ENCODE data around the gene ST6GALNAC4. TPM values are rescaled to one million over a fixed set of nuclear protein-coding genes. Genes with fewer than 3 reads are reported as not detected.

Gene ST6GALNAC4
- total RNA-seq, 1 experiment from 2014 or later, result 31.9 TPM

- in situ Hi-C loops (cut with HindIII; ENCODE audit: low sequenced_read_pairs), result no loop called here
- no peak for DNase-seq (ENCODE audit: low spot score)
These were observed 4.0 kb upstream of the ST6GALNAC4 start for GRCh38 chr9:127920794-127921193.

GRCh38 chr9:127919253-127919815 is 2.5 kb upstream of the ST6GALNAC4 start:
- in situ Hi-C loops (cut with HindIII; ENCODE audit: low sequenced_read_pairs), result no loop called here
- no peak for DNase-seq (ENCODE audit: low spot score)

- in situ Hi-C loops (cut with HindIII; ENCODE audit: low sequenced_read_pairs), result no loop called here
- no peak for DNase-seq (ENCODE audit: low spot score)
These were observed 1.6 kb upstream of the ST6GALNAC4 start for GRCh38 chr9:127918183-127919107.

DNA sequence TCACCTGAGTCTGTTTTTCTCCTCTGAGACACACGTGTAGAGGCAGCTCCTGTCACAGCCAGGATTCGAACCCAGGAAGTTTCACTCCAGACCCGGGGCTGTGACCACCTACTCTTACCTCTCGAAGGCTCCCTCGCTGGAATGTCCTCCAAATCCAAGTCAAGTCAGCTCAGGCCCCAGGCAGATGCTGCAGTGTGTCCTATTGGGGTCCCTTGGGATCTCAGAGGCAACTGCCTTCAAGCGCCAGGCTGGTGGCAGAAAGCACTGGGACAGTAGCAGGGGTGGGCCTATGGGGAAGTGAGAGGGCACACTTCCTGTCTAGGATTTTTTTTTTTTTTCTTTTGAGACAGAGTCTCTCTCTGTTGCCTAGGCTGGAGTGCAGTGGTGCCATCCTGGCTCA is 762 bp upstream of the ST6GALNAC4 start:
- in situ Hi-C loops (cut with HindIII; ENCODE audit: low sequenced_read_pairs), result no loop called here
- no peak for DNase-seq (ENCODE audit: low spot score)

DNA sequence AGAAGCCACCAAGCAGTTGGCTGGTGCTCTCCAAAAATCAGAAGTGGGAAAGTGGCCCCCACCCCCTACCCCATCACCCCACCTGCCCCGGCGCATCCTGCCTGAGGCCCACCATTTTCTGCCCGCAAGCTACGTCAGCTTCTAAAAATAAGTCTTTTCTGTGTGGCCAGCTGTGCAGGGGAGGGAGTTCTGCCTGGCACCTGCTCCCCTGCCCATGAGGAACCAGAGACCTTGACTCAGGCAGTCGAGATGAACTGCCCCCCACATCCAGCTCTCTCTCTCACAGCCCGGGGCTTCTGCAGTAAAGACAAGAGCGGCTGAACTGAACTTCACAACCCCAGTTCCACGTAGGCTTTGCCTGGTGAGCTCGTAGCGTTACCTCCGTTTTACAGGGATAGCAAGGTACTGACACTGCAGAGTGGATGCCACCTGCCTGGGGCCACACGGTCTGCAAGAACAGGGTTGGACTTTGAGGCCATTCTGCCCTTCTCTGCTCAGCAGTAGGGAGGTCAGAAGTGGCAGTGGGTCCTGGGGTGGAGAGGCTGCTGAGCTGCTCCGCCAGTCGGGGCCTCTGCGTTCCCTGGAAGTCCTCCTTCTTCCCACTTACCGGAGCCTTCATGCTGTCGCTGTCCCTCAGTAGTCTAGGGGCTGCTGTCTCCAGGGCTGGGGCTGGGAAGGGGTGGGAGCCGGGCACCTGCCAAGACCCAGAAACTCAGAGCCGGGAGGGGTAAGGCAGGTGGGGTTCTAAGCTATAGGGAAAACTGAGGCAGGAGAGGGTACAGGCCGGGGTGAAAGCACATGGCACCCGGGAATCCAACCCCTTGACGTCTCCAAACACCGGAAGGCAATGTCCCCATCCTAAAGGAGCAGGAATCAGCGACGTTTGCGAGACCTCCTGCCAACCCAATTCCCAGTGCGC is 781 bp downstream of the ST6GALNAC4 start:
- in situ Hi-C loops (cut with HindIII; ENCODE audit: low sequenced_read_pairs), result no loop called here
- peak; percentile 48 for DNase-seq (ENCODE audit: low spot score)

GRCh38 chr9:127915325-127915752 is 1.5 kb downstream of the ST6GALNAC4 start:
- in situ Hi-C loops (cut with HindIII; ENCODE audit: low sequenced_read_pairs), result no loop called here
- no peak for DNase-seq (ENCODE audit: low spot score)

DNA sequence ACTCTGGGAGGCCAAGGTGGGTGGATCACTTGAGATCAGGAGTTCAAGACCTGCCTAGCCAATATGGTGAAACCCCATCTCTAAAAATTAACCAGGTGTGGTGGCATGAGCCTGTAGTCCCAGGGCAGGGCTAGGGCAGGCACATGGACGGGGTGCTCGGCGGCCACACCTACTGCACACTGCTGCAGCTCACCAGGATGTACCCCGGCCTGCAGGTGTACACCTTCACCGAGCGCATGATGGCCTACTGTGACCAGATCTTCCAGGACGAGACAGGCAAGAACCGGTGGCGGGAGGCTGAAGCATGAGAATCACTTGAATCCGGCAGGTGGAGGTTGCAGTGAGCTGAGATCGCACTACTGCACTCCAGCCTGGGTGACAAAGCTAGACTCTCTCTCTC is 3.2 kb downstream of the ST6GALNAC4 start:
- in situ Hi-C loops (cut with HindIII; ENCODE audit: low sequenced_read_pairs), result no loop called here
- DNase-seq (ENCODE audit: low spot score), result no peak

DNA sequence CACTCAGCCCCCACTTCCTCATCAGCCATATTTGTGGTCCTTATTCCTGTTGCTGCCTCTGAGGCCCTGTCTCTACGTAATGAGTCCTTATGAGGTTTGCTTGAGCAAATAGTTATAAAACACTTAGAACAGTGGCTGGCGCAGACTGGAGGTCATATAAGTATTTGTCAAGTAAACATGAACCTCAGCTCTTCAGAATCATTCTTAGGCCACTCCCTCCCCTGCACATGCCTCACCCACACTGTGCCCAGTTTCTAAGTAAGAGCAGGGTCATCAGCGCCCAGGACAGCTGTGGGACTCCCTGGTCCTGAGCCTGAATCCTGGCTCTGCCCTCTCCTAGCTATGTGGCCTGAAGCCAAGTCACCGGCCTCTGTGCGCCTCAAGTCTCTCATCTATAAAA is 4.0 kb downstream of the ST6GALNAC4 start:
- DNase-seq (ENCODE audit: low spot score), result no peak
- in situ Hi-C loops (cut with HindIII; ENCODE audit: low sequenced_read_pairs), result no loop called here

DNA sequence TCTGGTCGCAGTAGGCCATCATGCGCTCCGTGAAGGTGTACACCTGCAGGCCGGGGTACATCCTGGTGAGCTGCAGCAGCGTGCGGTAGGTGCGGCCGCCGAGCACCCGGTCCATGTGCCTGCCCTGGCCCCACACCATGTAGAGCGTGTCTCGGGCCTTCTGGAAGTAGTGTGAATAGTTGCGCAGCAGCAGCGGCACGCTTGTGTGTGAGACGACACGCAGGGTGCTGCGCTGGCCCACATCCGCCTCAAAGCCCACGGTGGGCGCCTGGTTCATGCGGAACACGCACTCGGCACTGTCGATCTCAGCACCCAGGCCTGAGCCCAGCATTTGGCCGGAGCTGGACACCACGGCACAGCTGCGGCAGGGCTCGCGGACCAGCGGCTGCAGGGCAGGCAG is 4.5 kb downstream of the ST6GALNAC4 start:
- in situ Hi-C loops (cut with HindIII; ENCODE audit: low sequenced_read_pairs), result no loop called here
- DNase-seq (ENCODE audit: low spot score), result no peak

DNA sequence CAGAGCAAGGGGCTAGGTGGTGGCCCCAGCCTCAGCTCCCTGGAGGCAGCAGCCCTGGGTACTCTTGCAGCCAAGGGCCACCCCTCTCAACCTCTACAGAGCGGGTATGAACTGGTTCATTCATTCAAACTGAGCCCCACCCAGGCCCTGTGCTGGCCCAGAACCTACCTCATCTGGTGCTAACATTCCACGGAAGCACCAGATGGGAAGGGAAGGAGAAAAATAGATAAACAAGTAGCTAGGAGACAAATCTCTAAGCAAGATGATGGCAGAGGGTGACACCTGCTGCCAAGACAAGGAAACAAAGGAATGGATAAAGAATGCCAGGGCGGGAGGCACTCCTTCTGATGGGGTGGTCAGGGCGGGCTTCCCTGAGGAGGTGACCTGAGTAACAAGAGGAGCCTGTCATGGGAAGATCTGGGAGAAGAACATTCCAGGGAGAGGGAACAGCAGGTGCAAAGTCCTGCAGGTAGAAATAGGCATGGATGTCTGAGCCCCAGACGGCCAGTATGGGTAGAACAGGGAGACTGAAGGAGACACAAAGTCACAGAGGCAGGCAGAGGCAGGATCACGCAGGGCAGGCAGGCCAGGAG is 6.1 kb downstream of the ST6GALNAC4 start:
- in situ Hi-C loops (cut with HindIII; ENCODE audit: low sequenced_read_pairs), result no loop called here

DNA sequence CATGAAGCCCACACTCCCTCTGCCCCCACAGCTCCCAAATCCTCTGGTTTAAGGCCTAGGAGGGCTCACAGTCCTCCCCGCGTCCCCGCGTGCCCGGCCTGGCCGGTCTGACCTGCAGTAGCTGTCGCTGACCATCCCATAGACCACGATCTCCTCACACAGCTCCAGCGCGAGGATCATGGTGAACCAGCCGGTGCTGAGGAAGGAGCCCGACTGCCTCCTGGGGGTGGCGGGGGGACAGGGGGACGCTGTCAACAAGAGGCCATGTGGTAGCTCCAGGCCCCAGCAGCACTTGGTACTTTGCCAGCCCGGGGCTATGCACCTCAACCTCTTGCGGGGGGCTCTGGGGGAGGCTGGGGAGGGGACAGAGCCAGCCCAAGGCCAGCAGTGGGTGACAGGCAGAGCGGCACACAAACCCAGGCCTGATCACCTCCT is 7.0 kb downstream of the ST6GALNAC4 start:
- no peak for DNase-seq (ENCODE audit: low spot score)
- in situ Hi-C loops (cut with HindIII; ENCODE audit: low sequenced_read_pairs), result no loop called here

More for the DNA sequence above, 6.1 kb downstream of the ST6GALNAC4 start:
- peak; percentile 85 for DNase-seq (ENCODE audit: low spot score)

GRCh38 chr9:127908660-127908926 is 8.2 kb downstream of the ST6GALNAC4 start:
- in situ Hi-C loops (cut with HindIII; ENCODE audit: low sequenced_read_pairs), result no loop called here
- no peak for DNase-seq (ENCODE audit: low spot score)

GRCh38 chr9:127907867-127908659 is 8.8 kb downstream of the ST6GALNAC4 start:
- DNase-seq (ENCODE audit: low spot score), result no peak
- in situ Hi-C loops (cut with HindIII; ENCODE audit: low sequenced_read_pairs), result no loop called here

DNA sequence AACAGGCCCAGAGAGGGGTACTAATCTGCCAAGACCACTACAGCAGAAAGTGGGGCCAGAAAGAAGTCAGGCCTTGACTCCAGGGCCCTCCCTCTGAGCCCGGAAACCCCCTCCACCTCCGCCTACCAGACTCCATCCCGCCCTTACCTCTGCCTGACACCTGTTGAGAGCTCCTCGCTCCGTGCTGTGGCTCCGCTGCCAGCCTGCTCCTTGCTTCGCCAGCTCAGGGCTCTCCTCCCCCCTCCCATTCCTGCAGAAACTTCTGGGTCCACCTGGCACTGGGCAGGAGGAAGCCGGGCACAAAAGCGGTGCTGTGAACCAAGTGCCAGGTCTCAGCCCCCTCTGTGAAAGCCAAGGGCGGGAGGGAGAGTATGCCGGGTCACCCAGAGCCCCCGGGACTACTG is 11.1 kb downstream of the ST6GALNAC4 start:
- in situ Hi-C loops (cut with HindIII; ENCODE audit: low sequenced_read_pairs), result no loop called here

DNA sequence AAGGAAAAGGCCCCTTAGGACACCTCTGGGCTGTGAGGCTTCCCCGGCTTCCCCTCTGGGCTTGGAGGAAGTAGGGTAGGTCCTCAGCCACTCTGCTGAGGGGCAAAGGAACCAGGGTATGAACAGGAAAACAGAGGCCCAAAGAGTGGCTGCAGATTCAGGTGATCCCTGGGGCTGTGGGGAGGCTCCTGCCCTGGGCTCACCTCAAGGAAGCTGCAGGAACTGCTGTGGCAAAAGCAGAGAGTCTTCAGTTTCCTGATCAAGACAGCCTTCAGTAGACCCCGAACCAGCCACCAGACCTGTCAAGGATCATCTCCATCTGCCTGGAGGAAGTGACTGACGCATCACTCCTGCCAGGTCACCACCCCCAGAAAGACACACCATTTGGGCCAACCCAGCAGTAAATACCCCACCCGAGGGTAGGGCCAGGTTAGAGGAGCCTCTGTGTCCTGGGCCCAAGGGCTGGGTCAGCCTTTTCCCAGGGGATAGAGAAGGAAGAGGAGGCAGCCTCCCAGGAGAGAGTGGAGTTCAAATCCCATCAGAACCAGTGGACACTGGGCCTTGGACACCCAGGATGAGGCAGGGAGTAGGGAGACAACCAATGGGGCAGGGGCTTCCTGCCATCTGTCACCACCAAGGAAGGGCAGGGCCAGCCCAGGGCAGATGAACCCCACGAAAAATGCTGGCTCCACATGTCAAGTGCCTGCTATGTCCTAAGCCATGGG is 11.7 kb downstream of the ST6GALNAC4 start:
- DNase-seq (ENCODE audit: low spot score), result no peak

More for the DNA sequence above, 11.1 kb downstream of the ST6GALNAC4 start:
- DNase-seq (ENCODE audit: low spot score), result no peak

DNA sequence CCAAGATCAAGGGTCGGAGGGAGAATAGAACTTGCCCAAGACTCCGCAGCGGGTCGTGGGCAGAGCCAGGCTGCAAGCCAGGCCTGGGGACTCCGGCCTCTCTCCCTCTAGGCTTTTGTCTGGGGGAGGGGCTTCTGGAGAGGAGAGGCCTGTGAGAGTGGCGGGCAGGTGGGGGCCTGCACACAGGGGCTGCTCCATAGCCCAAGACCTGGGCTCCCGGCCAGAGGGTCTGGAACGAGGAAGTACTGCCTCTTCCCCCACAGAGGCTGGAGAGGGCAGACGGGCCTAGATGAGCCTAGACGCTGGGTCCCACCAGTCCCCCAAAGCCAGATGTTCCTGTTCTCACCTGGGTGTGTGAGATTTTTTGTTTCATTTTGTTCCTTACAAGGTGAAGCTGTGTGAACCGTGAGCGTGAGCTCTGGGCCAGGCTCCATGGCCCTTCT is 12.3 kb downstream of the ST6GALNAC4 start:
- DNase-seq (ENCODE audit: low spot score), result no peak
- in situ Hi-C loops (cut with HindIII; ENCODE audit: low sequenced_read_pairs), result no loop called here

More for the DNA sequence above, 11.7 kb downstream of the ST6GALNAC4 start:
- in situ Hi-C loops (cut with HindIII; ENCODE audit: low sequenced_read_pairs), result no loop called here

GRCh38 chr9:127903557-127904475 is 13.0 kb downstream of the ST6GALNAC4 start:
- no peak for DNase-seq (ENCODE audit: low spot score)
- in situ Hi-C loops (cut with HindIII; ENCODE audit: low sequenced_read_pairs), result no loop called here

All from G401 (cell line).